Aorta (tissue), 5 donors: ENCODE measurements around the gene SOCS4. TPM values are rescaled to one million over a fixed set of nuclear protein-coding genes. Genes with fewer than 3 reads are reported as not detected.
"Not testable (repeated sequence)": the region's sequence is repeated elsewhere in the genome, so short reads cannot be mapped to it uniquely, and the experiment has no call there.

Experiments
- ATAC-seq: fragments of 200-7000 bp; cut with Tn5 transposase; one replicate; pipeline ENCODE4 v1.9.1; 2022; ENCODE audit warnings: moderate library complexity; ENCODE audit not compliant: low FRiP score
- DNase-seq, 2 donors: peaks; one replicate each; pipeline ENCODE4 v3.0.0-alpha.2; 2020
- H3K27ac ChIP-seq, 2 donors: one replicate each; pipeline ENCODE4 v1.5.1; 2013; ENCODE audit warnings: low read length in 2 of 2, mild to moderate bottlenecking in 2 of 2, moderate library complexity in 2 of 2, control low read depth in 1 of 2, inconsistent platforms in 1 of 2, low read depth in 1 of 2
- H3K27me3 ChIP-seq, 2 donors: one replicate each; pipeline ENCODE4 v1.6.1; 2013; ENCODE audit warnings: control low read depth in 1 of 2, low read length in 1 of 2, mild to moderate bottlenecking in 1 of 2, moderate library complexity in 1 of 2; ENCODE audit not compliant: insufficient read depth in 2 of 2, control insufficient read depth in 1 of 2
- H3K36me3 ChIP-seq, 2 donors: one replicate each; pipeline ENCODE4 v1.6.1; 2013; ENCODE audit warnings: control low read depth in 1 of 2, low read length in 1 of 2, mild to moderate bottlenecking in 1 of 2; ENCODE audit not compliant: insufficient read depth in 2 of 2, control insufficient read depth in 1 of 2
- H3K4me1 ChIP-seq, 2 donors: one replicate each; pipeline ENCODE4 v1.6.1; 2013; ENCODE audit warnings: low read length in 2 of 2, control low read depth in 1 of 2, mild to moderate bottlenecking in 1 of 2, moderate library complexity in 1 of 2; ENCODE audit not compliant: insufficient read depth in 2 of 2, control insufficient read depth in 1 of 2
- H3K4me3 ChIP-seq, 2 donors: one replicate each; pipeline ENCODE4 v1.5.1; 2013; ENCODE audit warnings: low read length in 2 of 2, control low read depth in 1 of 2, mild to moderate bottlenecking in 1 of 2
- H3K9me3 ChIP-seq: one replicate; pipeline ENCODE4 v1.6.1; 2013; ENCODE audit warnings: mild to moderate bottlenecking, low read length; ENCODE audit not compliant: control insufficient read depth
- WGBS, 2 donors: extraction: QIAGEN DNeasy Blood & Tissue Kit; methylation state at CpG; one replicate each; pipeline ENCODE4 v1.1.7; 2013; 5-methylcytosine and 5-hydroxymethylcytosine counted together
- intact Hi-C, 2 donors: fragments of 100-400 bp; cut with DNase I; formaldehyde crosslinking; loops; one replicate each; pipeline versions ENCODE4 v1.14.2 to v1.15.0; 2022
- polyA plus RNA-seq, 2 donors: library from polyadenylated mRNA; stranded (reverse); fragments of 200-250 nt; gene quantifications; one replicate each; pipeline ENCODE4 v1.2.3, GENCODE V29; 2013
- total RNA-seq, 2 donors: library from RNA; stranded (reverse); fragmentation: NEBNext Ultra II Directional; extraction: Animal tissue kit (Norgen Biotek cat#: 25700); gene quantifications; one replicate each; pipeline ENCODE4 v1.2.1, GENCODE V29; 2021
- donor health status: healthy with polysubstance abuse.
- donor health status: Bipolar disorder and iron deficiency.
- donor health status: DM: no; HTN: no; CAD: no.
- donor health status: DM: no; HTN: no; CAD: no.
- donor health status: DM: yes; HTN: yes; CAD: no.

Gene SOCS4
- total and polyA plus RNA-seq, 4 donors: 7.6 to 32.8 (median 16.1) TPM

GRCh38 chr14:55054098-55054497 is 27.1 kb downstream of the SOCS4 start:
- peaks cover 0 to 4% of the 10 kb centered on the region in 2 donors for H3K4me1 ChIP-seq
- WGBS, 2 donors: 96 to 99% methylated on average over 13 of the region's 13 CpGs

GRCh38 chr14:55057919-55058318 is 30.9 kb downstream of the SOCS4 start:
- Histone ChIP-seq H3K4me3 (no peak overlapping the region), H3K9me3 (no peaks in the 10 kb centered on the region), H3K36me3 (no peaks in the 10 kb centered on the region), H3K27me3 (no peaks in the 10 kb centered on the region), H3K4me1 (peaks cover 0 to 4% of the 10 kb centered on the region in 2 donors), H3K27ac (no peak overlapping the region)
- no peak for DNase-seq
- ATAC-seq: no peak
- intact Hi-C loops: no loop called here
- 84 to 87% methylated on average over 5 of the region's 5 CpGs for WGBS, 2 donors

More at GRCh38 chr14:55054098-55054497, 27.1 kb downstream of the SOCS4 start:
- Histone ChIP-seq H3K36me3 (no peaks in the 10 kb centered on the region), H3K4me3 (no peak overlapping the region), H3K27ac (no peak overlapping the region), H3K27me3 (no peaks in the 10 kb centered on the region), H3K9me3 (no peaks in the 10 kb centered on the region)
- no peak for DNase-seq
- ATAC-seq: no peak
- intact Hi-C loops: no loop called here

GRCh38 chr14:55059333-55059732 is 32.3 kb downstream of the SOCS4 start:
- no peaks in the 10 kb centered on the region for H3K9me3 ChIP-seq
- 96 to 98% methylated on average over 5 of the region's 5 CpGs for WGBS, 2 donors
- H3K4me1 ChIP-seq: peaks cover 0 to 2% of the 10 kb centered on the region in 2 donors
- intact Hi-C loops: no loop called here
- no peak overlapping the region for H3K27ac ChIP-seq
- no peaks in the 10 kb centered on the region for H3K36me3 ChIP-seq
- DNase-seq (no peak), ATAC-seq (no peak)
- H3K27me3 ChIP-seq: no peaks in the 10 kb centered on the region
- H3K4me3 ChIP-seq: no peak overlapping the region

GRCh38 chr14:55062517-55063351 is 35.7 kb downstream of the SOCS4 start:
- no peak for DNase-seq
- Histone ChIP-seq H3K36me3 (no peaks in the 10 kb centered on the region), H3K9me3 (no peaks in the 10 kb centered on the region), H3K27ac (peak overlapping the region in 1 of 2 donors; percentile 9), H3K4me1 (peaks cover 0 to 3% of the 10 kb centered on the region in 2 donors), H3K4me3 (no peak overlapping the region), H3K27me3 (no peaks in the 10 kb centered on the region)
- intact Hi-C loops: no loop called here
- ATAC-seq: peak; percentile 62
- WGBS, 2 donors: 49 to 50% methylated on average over 11 of the region's 11 CpGs

GRCh38 chr14:55064896-55065295 is 37.9 kb downstream of the SOCS4 start:
- H3K27me3 ChIP-seq, H3K4me3 ChIP-seq, ATAC-seq, H3K4me1 ChIP-seq, H3K27ac ChIP-seq, H3K36me3 ChIP-seq, intact Hi-C loops, DNase-seq, H3K9me3 ChIP-seq: not testable (repeated sequence)
- WGBS, 2 donors: 0 to 9% methylated on average over 2 of the region's 2 CpGs

GRCh38 chr14:55065411-55065810 is 38.4 kb downstream of the SOCS4 start:
- WGBS, 2 donors: 8 to 17% methylated on average over 2 of the region's 2 CpGs

GRCh38 chr14:55066223-55066622 is 39.2 kb downstream of the SOCS4 start:
- no peak for DNase-seq
- Histone ChIP-seq H3K27ac (no peak overlapping the region), H3K36me3 (no peaks in the 10 kb centered on the region)

More at GRCh38 chr14:55065411-55065810, 38.4 kb downstream of the SOCS4 start:
- Histone ChIP-seq H3K36me3 (no peaks in the 10 kb centered on the region), H3K4me1 (peaks cover 0 to 3% of the 10 kb centered on the region in 2 donors), H3K9me3 (no peaks in the 10 kb centered on the region), H3K27ac (peak overlapping the region; percentile 52 to 58), H3K4me3 (no peak overlapping the region), H3K27me3 (no peaks in the 10 kb centered on the region)
- intact Hi-C loops: no loop called here
- DNase-seq (no peak), ATAC-seq (no peak)

GRCh38 chr14:55070981-55071411 is 44.0 kb downstream of the SOCS4 start:
- no peak for ATAC-seq
- no peak for DNase-seq
- Histone ChIP-seq H3K36me3 (no peaks in the 10 kb centered on the region), H3K4me3 (no peak overlapping the region), H3K27ac (peak overlapping the region in 1 of 2 donors; percentile 79), H3K27me3 (no peaks in the 10 kb centered on the region), H3K4me1 (peaks cover 5% of the 10 kb centered on the region in 2 donors), H3K9me3 (no peaks in the 10 kb centered on the region)
- WGBS, 2 donors: 33 to 35% methylated on average over 4 of the region's 4 CpGs
- intact Hi-C loops: no loop called here

More at GRCh38 chr14:55066223-55066622, 39.2 kb downstream of the SOCS4 start:
- no peak overlapping the region for H3K4me3 ChIP-seq
- no peaks in the 10 kb centered on the region for H3K27me3 ChIP-seq
- intact Hi-C loops: no loop called here
- WGBS, 2 donors: 97 to 100% methylated on average over 1 of the region's 1 CpG
- H3K4me1 ChIP-seq: peaks cover 0 to 3% of the 10 kb centered on the region in 2 donors
- ATAC-seq: no peak
- H3K9me3 ChIP-seq: no peaks in the 10 kb centered on the region
